ENCODE data around the gene CCDC9B.

The CCDC9B gene

GRCh38 chr15:40302288-40302886, 38.4 kb downstream of the CCDC9B start:
- Histone ChIP-seq H3K4me3 (ENCODE audit: low read length) (no peak overlapping the region), H3K9me2 (replicated peaks; ENCODE audit: control insufficient read depth, low read length) (no peaks in the 10 kb centered on the region), H3F3A (ENCODE audit: control insufficient read depth, insufficient read depth) (no peaks in the 10 kb centered on the region), H4K20me1 (ENCODE audit: control insufficient read depth, insufficient read depth, low read depth, low read length) (no peaks in the 10 kb centered on the region), H3K27ac (ENCODE audit: low read depth, low read length) (no peak overlapping the region), H3K4me1 (ENCODE audit: control insufficient read depth, low read length) (peaks cover 9% of the 10 kb centered on the region), H3K79me2 (ENCODE audit: control insufficient read depth, low read length) (no peaks in the 10 kb centered on the region), H3K4me2 (ENCODE audit: low read length) (no peak overlapping the region), H3K27me3 (ENCODE audit: control insufficient read depth, low read length) (no peaks in the 10 kb centered on the region), H3K36me3 (ENCODE audit: control insufficient read depth, low read length) (no peaks in the 10 kb centered on the region), H3K9me3 (ENCODE audit: control insufficient read depth, insufficient read depth, low read length) (no peaks in the 10 kb centered on the region)
- no peak for TF ChIP-seq EZH2phosphoT487 (IDR thresholded peaks at IDR 0.05; ENCODE audit: borderline replicate concordance, low read length)

GRCh38 chr15:40301467-40302179, 39.1 kb downstream of the CCDC9B start:
- peaks cover under 1% of the 10 kb centered on the region; the same call in 1 of the 2 replicates for H3K4me1 ChIP-seq (ENCODE audit: control insufficient read depth, low read length)
- no peaks in the 10 kb centered on the region for H3F3A ChIP-seq (ENCODE audit: control insufficient read depth, insufficient read depth)
- H3K4me2 ChIP-seq (ENCODE audit: low read length), result no peak overlapping the region
- H4K20me1 ChIP-seq (ENCODE audit: control insufficient read depth, insufficient read depth, low read depth, low read length), result no peaks in the 10 kb centered on the region
- no peak for TF ChIP-seq EZH2phosphoT487 (IDR thresholded peaks at IDR 0.05; ENCODE audit: borderline replicate concordance, low read length)
- TF ChIP-seq CTCF (IDR thresholded peaks at IDR 0.05; ENCODE audit: low read depth, low read length, poor library complexity, severe bottlenecking), result no peak
- no peaks in the 10 kb centered on the region for H3K27me3 ChIP-seq (ENCODE audit: control insufficient read depth, low read length)
- no peaks in the 10 kb centered on the region for H3K9me3 ChIP-seq (ENCODE audit: control insufficient read depth, insufficient read depth, low read length)
- H3K36me3 ChIP-seq (ENCODE audit: control insufficient read depth, low read length), result no peaks in the 10 kb centered on the region
- no peak overlapping the region for H3K27ac ChIP-seq (ENCODE audit: low read depth, low read length)
- no peaks in the 10 kb centered on the region for H3K9me2 ChIP-seq (replicated peaks; ENCODE audit: control insufficient read depth, low read length)
- H3K79me2 ChIP-seq (ENCODE audit: control insufficient read depth, low read length), result no peaks in the 10 kb centered on the region
- H3K4me3 ChIP-seq (ENCODE audit: low read length), result no peak overlapping the region

GRCh38 chr15:40300771-40301170, 40.0 kb downstream of the CCDC9B start:
- Histone ChIP-seq H3K27ac (ENCODE audit: low read depth, low read length) (no peak overlapping the region), H3F3A (ENCODE audit: control insufficient read depth, insufficient read depth) (no peaks in the 10 kb centered on the region), H3K79me2 (ENCODE audit: control insufficient read depth, low read length) (no peaks in the 10 kb centered on the region), H3K4me3 (ENCODE audit: low read length) (no peak overlapping the region), H3K9me3 (ENCODE audit: control insufficient read depth, insufficient read depth, low read length) (no peaks in the 10 kb centered on the region), H4K20me1 (ENCODE audit: control insufficient read depth, insufficient read depth, low read depth, low read length) (no peaks in the 10 kb centered on the region), H3K27me3 (ENCODE audit: control insufficient read depth, low read length) (no peaks in the 10 kb centered on the region), H3K4me1 (ENCODE audit: control insufficient read depth, low read length) (no peaks in the 10 kb centered on the region), H3K36me3 (ENCODE audit: control insufficient read depth, low read length) (no peaks in the 10 kb centered on the region), H3K4me2 (ENCODE audit: low read length) (no peak overlapping the region), H3K9me2 (replicated peaks; ENCODE audit: control insufficient read depth, low read length) (no peaks in the 10 kb centered on the region)
- TF ChIP-seq EZH2phosphoT487 (IDR thresholded peaks at IDR 0.05; ENCODE audit: borderline replicate concordance, low read length) (no peak), CTCF (IDR thresholded peaks at IDR 0.05; ENCODE audit: low read depth, low read length, poor library complexity, severe bottlenecking) (no peak)

- no peaks in the 10 kb centered on the region for H3K36me3 ChIP-seq (ENCODE audit: control insufficient read depth, low read length)
- H3K79me2 ChIP-seq (ENCODE audit: control insufficient read depth, low read length), result no peaks in the 10 kb centered on the region
- no peaks in the 10 kb centered on the region for H3F3A ChIP-seq (ENCODE audit: control insufficient read depth, insufficient read depth)
- no peak overlapping the region for H3K4me3 ChIP-seq (ENCODE audit: low read length)
- no peaks in the 10 kb centered on the region for H3K4me1 ChIP-seq (ENCODE audit: control insufficient read depth, low read length)
- no peaks in the 10 kb centered on the region for H4K20me1 ChIP-seq (ENCODE audit: control insufficient read depth, insufficient read depth, low read depth, low read length)
- TF ChIP-seq EZH2phosphoT487 (IDR thresholded peaks at IDR 0.05; ENCODE audit: borderline replicate concordance, low read length), result no peak
- TF ChIP-seq CTCF (IDR thresholded peaks at IDR 0.05; ENCODE audit: low read depth, low read length, poor library complexity, severe bottlenecking), result no peak
- no peaks in the 10 kb centered on the region for H3K9me2 ChIP-seq (replicated peaks; ENCODE audit: control insufficient read depth, low read length)
- H3K27ac ChIP-seq (ENCODE audit: low read depth, low read length), result no peak overlapping the region
- H3K4me2 ChIP-seq (ENCODE audit: low read length), result no peak overlapping the region
- H3K9me3 ChIP-seq (ENCODE audit: control insufficient read depth, insufficient read depth, low read length), result no peaks in the 10 kb centered on the region
- H3K27me3 ChIP-seq (ENCODE audit: control insufficient read depth, low read length), result no peaks in the 10 kb centered on the region
Observed at GRCh38 chr15:40300367-40300766, 40.4 kb downstream of the CCDC9B start.
